Activated CD4-positive, alpha-beta T cell treated with anti-CD3 and anti-CD28 coated beads, Interleukin-2, amount 50 U/mL, for 1 hour (primary cell): ENCODE data around the gene PPIL1.

Experiments
- DNase-seq: peaks from one replicate; pipeline ENCODE4 v3.0.0-alpha.2; 2020

Gene PPIL1

DNA sequence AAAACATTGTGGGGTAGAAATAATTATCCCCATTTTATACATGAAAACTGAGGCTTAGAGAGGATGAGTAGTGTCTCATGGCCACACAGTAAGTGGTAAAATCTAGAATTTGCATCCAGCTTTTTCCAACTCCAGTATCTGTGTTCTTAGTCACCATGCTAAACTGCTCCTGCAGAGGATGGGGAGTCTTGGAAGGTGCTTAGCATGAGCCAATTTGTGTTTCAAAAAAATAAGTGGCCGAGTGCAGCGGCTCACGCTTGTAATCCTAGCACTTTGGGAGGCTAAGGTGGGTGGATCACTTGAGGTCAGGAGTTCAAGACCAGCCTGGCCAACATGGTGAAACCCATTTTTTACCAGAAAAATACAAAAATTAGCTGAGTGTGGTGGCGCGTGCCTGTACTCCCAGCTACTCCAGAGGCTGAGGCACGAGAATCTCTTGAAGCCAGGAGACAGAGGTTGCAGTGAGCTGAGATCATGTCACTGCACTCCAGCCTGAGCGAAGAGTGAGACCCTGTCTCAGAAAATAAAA lies 13.6 kb upstream of the PPIL1 start:
- DNase-seq, result no peak

DNA sequence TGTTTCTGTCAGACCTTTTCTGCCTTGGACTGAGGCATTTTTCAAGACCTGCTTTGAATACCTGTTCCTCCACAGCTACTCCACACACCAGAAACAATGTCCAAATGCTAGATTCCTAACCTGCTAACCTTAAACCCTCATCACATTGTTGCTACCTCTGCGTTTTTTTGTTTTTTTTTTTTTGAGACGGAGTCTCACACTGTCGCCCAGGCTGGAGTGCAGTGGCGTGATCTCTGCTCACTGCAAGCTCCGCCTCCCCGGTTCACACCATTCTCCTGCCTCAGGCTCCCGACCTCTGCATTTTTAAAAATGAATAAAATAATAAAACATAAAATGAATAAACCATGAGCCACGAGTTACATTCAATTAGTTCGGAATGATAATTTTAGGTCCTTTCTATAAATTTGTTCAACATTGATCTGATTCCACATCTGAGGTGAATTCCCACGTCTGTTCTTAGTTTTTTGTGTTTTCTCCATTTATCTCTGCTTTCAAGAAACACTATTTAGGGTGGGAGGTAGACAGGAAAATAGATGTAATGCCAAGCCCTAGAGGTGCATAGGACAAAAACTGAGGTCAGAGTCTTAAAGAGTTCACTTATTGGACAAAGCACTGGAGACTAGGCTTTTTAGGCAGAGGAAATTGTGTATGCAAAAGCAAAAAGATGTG lies 12.5 kb upstream of the PPIL1 start:
- DNase-seq, result no peak

DNA sequence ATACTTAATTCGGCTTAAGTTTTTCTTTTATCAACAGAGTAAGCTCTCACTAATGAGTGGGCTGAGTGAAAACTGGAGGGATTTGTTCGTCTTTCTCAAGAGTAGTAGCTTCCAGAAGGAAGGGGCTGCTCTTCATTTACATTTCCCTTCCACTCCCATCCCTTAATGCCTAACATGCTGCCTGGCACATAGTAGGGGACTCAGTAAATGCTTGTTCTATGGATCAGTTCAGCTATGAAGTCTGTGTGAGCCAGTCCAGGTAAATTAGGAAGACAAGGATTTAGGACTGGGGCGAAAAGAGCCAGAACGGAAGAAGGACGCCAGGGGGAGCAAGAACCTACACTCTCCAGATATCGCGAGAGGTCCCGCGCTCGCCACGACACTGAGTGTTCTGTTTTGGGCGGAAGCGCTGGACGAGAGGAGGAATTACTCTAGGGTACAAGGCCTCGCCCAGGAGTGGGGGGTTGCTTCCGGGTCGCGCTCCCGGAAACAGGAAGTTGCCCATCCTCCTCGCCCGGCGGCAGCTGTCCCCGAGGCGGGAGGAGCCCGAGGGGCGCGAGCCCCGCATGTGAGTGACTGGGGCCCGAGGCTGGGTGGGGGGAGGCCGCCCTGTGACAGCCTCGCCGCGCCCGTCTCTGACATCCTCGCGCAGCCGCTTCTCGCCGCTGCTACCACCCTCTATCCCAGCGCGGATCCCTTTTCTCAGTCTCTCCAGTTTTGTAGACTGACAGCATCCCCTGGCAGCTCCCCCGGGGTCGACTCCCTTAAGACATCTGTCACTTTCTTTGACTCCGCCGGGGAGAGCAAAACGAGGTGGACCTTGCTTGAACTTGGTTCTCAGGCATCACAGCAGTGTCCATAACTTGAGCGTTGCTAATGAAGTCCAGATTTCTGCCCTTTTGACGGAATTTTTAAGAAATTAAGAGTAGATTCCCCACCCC lies 11.1 kb upstream of the PPIL1 start, which contains the start of gene C6orf89:
TSS of gene C6orf89 (plus strand) at position 492 of the 941 bp plus-strand sequence. CDS start 13,493 bp downstream, outside the sequence.
- DNase-seq, result peak; percentile 97

DNA sequence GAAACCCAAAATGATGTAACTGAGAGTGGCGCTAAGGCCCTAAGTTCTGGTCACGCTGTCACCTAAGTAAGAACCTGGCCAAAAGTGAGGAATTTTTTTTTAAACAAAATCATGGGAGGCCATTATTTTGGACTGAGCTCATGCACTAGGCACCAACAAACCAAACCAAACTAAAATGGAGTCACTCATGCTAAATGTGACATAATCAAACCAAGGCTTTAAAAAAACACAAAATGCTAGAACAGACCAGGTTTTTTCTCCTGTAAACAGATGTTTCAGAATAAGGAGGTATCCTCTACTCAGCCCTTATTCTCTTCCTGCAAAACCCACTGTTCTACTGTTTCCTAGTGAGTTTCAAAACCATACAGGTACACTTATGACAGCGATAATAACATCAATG lies 10.0 kb upstream of the PPIL1 start:
- no peak for DNase-seq

DNA sequence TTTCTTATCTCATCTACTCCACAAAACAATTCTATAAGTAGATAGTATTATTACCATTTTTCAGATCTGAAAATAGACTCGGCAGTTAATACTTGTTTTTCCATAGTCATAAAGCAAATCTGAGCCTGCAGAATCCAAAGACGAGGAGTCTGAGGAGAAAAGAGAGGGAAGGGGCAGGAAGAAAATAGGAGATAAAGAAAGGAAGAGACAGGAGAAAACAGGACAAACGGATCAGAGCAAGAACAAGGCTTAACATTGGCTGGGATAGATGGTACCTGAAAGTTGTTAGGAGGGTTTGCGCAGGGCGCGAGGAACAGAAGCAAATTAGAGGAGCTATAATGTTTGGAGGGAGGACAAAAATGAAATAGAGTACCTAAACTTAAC lies 639 bp upstream of the PPIL1 start:
- DNase-seq, result no peak

DNA sequence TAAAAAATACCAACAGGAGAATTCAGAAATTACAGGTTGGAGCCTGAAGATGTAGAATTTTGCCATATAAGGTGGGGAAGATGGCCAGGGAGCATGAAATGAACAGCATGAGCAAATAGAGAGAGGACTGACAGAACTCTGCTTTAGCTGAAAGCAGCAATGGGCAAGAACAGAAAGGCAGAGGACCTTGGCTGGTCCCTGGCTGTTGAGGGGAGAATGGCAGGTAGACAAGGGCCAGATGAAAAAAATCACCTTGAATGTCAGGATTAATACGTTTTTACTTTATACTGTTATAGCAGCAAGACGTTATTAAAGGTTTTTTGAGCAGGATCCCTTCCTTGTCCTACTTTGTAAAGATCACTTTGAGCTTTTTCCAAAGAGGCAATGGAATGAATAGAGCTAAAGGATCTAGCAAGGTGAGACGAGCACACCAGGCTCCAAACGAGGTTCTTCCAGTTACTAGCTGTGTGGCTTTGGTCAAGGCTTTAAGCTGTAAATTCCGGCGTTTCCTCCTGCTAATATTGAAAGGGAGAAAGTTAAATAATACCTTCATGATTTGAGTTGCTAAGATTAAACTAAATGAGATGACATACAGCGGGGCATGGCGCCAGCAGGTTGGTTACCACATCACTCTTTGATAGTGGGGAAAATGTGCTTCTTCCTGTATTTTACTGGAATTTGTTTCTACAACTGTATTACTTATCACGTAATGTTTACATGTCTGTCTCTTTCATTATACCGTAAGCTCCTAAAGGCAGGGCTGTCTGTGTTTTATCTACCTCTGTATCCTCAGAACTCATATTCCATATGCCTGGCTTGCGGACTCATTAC lies 776 bp downstream of the PPIL1 start:
- DNase-seq, result no peak

DNA sequence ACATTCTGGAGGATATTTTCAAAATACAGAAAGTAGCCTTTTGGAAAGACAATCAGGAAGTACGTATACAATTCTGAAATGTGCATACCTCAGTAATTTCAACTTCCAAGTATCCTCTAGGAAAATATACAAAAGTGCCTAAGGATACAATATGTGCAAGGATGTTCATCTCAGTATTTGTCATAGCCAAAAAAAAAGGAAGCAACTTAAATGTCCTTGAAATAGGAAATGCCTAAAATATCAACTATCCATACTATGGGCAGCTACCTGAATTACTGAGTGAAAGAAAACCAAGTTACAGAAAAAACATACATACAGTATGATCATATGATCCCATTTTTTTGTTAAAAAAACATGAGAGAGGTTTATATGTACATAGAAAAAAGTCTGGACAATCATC lies 1.5 kb downstream of the PPIL1 start:
- DNase-seq, result no peak

DNA sequence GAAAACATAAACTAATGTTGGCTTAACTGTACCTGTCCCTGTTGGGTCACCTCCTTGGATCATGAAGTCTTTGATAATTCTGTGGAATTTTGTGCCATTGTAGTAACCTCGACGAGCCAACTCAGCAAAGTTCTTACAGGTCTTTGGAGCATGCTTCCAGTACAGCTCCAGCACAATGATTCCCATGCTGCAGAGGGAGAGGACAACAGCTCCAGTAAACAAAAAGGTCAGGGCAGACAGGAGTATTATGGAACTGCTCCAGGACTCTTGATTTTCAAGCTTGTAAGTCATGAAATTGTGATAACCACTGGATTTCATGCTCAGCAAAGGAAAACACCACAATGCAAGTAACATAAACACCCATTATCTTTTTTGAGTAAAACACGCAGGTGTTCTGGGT lies 2.9 kb downstream of the PPIL1 start:
- no peak for DNase-seq

DNA sequence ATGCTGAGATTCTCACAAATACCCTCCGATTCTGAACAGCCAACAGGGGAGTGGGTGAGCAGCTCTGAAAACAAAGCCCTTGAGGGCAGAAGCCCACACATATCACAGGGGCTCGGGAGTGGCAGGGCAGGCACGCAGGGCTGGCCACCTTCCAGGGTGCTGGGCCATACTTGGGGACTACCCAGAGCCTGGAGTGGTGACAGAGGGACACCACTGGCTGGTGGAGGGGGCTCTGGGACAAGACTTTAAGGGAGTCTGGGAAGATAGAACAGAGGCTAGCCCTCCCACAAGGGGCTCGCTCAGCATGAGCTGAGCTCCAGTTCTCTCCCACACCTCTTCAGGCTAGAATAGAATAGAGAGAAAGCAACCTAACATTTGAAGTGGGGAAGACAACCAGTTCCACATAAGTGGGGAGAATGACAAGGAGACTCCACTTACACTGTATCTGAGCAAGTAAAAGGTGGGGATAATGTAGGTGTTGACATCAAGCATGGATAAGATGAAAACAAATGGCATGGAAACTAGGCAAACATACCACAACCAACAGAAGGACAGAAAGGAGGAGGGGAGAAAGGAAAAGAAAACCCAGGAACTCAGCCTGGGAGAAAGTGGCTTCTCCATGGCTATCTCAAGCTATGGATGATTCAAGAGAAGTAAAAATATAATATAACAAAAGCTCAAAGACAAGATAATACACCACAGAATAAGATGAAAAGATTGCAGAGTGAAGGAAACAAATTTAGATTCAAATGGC lies 7.0 kb downstream of the PPIL1 start:
- DNase-seq, result no peak

DNA sequence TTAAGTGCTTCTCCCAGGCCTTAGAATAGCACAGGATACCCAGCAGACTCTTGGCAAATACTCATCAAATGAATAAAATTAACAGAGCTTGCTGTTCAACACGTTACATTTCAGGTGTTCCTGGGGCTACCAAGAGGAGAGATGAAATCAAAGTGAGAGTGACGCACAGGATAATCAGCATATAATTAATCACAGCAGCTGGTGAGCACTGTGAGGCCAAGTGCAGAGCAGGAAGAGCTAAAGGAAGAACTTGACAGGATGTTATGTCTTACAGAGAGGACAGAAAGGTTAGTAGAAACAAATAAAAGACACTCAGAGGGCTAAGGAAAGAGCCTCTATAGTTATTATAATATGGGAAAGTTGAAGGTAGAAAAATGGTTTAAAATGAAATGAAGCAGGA lies 8.8 kb downstream of the PPIL1 start:
- DNase-seq, result no peak

DNA sequence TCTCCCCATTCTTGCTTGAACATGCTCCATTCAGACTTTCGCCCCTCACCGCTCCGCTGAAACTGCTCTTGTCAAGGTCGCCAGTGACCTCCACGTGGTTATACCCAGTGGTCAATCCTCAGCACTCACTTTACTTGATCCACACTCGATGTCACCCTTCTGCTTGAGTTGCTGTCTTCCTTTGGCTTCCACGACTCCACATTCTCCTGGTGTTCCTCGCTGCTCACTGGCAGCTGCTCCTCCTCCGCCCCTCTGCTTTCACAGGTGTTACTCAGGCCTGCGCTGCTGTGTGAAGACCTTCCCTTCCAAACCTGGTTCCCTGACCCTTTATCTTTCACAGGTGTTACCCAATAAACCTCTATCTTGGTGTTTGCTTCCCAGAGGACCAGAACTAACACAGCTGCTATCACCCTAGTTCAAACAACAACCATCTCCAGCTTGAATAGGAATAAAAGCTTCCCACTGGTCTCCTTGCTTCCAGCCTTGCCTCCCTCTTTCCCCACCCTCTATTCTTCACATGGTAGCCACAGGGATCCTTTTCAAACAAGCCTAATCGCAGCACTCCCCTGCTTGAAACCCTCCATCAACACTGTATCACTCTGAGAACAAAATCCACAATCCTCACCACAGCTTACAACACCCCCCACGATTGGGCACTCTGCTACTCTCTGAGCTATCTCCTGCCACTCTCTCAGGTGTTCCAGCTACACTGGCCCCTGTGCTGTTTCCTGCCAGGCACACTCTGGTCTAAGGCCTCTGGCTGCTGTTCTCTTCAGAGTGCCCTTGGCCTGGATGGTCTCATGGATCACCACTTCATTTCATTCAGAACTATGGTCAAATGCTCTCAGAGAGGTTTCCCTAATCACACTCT lies 10.7 kb downstream of the PPIL1 start:
- DNase-seq, result no peak

DNA sequence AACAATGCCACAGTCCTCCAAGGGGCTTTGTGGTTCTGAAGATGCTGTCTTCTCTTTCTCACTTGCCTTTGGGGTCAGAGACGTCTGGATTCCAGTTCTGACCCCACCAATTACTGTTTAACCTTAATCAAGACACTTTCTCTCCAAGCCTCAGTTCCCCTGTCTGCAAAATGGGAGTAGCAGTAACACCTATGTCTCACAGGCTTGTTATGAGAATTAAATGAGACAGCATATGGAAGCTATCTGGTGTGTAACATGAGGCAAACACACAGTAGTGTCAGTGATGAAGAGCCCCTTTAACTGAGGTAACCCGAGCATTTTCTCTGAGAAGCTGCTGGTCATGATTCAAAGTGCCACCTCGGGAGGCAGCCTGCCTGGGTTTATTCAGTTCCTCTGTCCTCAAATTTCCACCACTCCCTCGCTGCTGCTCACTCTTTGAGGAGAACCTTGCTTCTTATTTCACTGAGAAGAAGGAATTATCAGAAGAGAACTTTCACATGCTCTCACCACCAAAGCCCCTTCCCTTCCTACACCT lies 11.7 kb downstream of the PPIL1 start:
- no peak for DNase-seq

DNA sequence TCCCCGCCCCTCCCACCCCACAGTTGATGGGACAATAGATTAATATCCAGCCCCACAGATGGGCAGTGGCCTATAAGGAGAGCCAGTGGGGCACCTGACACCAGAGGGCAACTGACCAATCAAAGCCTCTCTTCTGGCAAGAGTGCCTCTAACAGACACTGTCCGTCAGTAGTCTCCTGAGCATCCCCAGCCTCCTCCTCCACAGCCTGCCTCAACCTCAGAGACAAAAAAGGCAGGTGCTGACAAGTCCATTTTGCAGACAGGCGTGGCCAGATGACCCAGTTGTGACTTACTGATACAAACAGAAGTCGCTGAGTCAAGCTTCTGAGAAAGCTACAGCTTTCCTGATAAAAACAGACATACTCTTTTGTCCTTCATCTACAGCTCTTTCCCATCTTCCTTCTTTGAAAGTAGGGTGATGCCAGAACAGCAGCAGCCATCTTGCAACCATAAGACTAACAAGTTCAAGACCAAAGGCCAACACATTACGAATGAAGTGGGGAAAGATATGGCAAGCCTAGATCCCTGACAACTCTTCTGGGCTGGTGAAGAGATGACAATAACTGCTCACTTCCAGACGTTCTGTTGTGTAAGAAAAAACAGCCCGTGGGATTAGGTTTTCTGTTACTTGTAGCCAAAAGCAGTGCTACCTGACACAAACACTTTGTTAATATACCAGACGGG lies 12.3 kb downstream of the PPIL1 start:
- DNase-seq, result no peak

DNA sequence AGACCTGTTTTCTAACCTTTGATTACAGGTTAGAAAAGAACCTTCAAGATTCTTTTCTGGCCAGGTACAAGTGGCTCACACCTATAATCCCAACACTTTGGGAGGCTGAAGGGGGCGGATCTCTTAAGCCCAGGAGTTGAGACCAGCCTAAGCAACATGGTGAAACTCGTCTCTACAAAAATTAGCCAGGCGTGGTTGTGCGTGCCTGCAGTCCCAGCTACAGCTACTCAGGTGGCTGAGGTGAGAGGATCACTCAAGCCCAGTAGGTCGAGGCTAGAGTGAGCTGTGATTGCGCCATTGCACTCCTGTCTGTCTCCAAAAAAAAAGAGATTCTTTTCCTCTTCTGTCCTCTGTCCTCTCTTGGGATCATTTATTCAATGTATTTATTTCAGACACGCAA lies 14.5 kb downstream of the PPIL1 start:
- no peak for DNase-seq

DNA sequence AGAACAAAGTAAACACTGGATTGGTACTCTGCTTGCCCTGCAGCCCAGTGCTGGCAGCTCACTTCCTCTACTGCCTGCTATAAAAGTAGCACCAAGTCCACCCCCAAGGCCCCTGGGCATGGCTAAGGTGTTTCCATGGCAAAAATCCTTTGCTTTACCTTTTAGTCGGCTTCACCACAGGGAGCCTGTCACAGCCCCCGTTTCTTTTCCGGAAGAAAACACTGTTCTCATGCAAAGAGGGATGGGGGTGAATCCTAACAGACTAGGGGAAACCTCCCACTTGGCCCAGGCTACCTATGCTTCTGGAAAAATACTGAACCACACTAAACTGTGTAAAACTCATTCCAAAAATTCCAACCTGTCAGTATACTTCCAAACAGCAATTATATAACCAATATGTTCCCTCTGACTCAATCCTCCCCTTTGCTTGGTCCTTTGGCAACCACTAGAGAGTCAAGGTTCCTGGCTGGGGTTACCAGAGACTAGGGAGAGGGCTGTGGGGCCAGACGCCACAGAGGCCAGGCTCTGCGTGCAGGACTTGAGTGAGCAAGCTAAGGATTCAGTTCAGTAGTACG lies 16.1 kb downstream of the PPIL1 start:
- DNase-seq, result no peak

DNA sequence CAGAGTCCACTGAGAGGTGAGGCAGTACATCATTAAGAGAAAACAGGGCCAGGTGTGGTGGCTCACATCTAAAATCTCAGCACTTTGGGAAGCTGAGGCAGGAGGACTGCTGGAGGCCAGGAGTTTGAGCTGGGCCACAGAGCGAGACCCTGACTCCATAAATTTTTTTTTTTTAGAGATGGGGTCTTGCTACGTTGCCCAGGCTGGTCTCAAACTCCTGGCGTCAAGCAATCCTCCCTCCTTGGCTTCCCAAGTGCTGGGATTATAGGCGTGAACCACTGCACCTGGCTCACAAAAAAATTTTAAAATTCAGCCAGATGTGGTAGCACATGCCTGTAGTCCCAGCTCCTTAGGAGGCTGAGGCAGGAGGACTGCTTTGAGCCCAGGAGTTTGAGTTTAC lies 17.3 kb downstream of the PPIL1 start:
- DNase-seq, result no peak

DNA sequence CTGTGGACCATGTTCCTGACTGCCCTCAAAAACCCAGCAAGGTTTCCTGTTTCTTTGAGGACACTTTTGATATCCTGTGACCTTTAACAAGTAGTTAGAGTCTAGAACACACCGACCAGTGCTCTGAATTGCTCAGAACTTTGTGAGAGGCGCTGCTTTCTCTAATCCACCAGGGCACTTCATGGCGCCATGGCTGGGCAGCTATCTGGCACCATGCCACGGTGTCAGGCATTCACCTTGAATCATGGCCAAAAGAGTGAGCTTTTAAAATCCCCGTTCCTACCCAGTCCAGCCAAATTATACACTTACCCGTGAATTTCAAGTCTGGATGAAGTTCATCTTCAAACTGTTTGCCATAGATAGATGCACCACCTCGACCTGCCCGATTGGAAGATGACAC lies 18.3 kb downstream of the PPIL1 start:
- no peak for DNase-seq

DNA sequence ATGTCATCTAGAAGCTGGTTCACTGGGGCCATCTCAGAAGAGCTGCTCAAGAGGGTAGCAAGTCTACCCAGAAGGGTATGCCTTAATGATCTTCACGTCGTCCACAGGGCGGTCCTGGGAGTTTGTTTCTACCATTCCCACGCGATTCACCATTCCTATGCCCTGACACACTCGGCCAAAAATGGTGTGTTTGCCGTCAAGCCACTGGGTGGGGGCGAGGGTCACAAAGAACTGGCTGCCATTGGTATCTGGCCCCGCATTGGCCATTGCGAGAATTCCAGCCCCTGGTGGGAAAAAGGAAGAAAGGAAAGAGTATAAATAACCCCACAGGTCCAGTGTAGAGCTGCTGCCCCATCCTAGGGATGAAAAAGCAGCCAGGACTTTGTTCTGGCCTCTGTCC lies 18.9 kb downstream of the PPIL1 start:
- no peak for DNase-seq

DNA sequence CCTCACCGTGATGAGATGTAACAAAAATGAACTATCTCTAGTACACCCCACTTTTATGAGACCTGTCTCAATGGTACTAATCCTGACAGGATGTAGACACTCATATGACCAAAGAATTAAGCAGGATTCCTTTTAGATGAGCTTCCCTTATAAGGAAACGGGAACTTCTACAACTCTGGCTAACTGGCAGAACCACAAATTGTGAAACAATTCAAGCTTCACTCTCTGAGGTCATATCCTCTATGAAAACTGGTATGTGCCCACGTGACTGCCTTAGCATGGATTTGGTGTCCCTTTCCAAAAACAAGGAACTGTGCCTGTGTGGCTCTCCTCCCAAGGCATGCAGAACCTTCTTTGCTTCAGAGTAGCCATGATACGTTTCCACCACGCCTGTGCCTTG lies 21.3 kb downstream of the PPIL1 start:
- DNase-seq, result no peak
